Measurements from ENCODE around the gene KIAA1549. TPM values are rescaled to one million over a fixed set of nuclear protein-coding genes. Genes with fewer than 3 reads are reported as not detected.

KIAA1549 gene
- total RNA-seq, 4 donors from 2014 or later, result 0.75 to 2.1 (median 1.2) TPM

DNA sequence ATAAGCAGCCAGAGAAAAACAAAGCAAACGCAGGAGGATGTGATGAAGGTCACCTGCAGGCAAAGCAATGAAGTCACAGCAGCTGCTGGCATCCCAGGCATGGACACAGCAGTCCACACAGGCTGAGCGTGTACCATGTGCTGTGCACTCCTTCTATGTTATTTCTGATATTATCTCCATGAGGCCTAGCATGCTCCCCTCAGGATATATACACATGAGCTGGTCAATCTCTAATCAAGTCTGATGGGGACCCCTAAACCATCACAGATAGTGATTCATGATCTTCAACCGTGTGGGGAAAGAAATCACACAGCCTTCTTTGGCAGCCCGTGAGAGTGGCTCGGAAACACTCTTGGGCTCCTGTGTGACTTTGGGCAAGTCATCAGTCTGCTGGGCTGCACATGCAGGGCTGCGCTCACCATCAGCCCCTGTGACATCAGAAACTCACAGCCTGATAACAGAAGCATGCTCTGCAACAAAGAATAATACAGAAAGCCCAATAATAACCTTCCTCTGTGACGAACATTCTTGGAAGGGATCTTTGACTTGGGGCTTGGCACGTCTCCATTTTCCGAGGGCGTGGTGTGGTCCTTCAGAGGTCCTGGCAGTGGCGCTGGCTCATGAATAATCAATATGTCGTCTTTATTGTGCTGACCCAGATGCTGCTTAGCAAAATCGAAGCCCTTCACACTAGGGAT is 100.2 kb downstream of the KIAA1549 start:
- TF ChIP-seq, protein P1, sequence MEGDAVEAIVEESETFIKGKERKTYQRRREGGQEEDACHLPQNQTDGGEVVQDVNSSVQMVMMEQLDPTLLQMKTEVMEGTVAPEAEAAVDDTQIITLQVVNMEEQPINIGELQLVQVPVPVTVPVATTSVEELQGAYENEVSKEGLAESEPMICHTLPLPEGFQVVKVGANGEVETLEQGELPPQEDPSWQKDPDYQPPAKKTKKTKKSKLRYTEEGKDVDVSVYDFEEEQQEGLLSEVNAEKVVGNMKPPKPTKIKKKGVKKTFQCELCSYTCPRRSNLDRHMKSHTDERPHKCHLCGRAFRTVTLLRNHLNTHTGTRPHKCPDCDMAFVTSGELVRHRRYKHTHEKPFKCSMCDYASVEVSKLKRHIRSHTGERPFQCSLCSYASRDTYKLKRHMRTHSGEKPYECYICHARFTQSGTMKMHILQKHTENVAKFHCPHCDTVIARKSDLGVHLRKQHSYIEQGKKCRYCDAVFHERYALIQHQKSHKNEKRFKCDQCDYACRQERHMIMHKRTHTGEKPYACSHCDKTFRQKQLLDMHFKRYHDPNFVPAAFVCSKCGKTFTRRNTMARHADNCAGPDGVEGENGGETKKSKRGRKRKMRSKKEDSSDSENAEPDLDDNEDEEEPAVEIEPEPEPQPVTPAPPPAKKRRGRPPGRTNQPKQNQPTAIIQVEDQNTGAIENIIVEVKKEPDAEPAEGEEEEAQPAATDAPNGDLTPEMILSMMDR (IDR thresholded peaks at IDR 0.05; ENCODE audit: low read depth), result no peak

DNA sequence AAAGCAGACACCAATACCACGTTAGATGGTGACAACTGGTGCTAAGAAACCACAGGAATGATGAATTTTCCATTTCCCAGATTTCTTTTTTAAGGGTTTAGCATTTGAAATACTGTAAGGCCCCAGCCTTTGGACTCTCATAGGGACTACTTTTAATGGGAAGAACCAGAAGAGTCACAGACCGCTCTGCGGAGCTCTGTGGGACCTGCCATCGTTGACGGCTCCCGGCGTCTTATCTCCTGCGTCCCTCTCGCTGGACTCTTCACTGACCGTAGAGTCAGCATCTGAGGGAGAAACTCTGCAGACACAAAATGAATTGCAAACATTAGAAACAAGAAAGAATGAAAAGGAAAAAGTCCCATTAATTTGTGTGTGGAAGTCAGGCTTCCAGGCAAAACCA is 101.8 kb downstream of the KIAA1549 start:
- TF ChIP-seq, protein P1 (IDR thresholded peaks at IDR 0.05; ENCODE audit: low read depth), result no peak

DNA sequence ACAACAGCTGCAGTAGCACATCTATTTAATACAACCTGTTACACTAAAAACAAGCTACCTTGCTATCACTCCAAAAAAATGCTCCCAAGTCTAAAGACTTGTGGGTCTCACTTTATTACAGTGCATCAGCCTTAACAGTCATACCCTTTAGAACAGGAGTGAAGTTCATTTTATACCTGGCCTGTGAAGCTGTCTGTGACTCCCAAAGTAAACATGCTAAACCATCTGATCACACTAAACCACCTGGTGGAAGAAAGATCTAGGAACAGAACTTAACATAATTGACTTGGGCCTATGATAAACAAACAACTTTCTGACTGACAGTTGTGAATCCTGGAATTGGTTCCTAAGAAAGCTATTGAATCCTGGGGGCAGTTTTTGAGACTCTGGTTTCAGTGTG is 102.3 kb downstream of the KIAA1549 start:
- TF ChIP-seq, protein P1 (IDR thresholded peaks at IDR 0.05; ENCODE audit: low read depth), result no peak

DNA sequence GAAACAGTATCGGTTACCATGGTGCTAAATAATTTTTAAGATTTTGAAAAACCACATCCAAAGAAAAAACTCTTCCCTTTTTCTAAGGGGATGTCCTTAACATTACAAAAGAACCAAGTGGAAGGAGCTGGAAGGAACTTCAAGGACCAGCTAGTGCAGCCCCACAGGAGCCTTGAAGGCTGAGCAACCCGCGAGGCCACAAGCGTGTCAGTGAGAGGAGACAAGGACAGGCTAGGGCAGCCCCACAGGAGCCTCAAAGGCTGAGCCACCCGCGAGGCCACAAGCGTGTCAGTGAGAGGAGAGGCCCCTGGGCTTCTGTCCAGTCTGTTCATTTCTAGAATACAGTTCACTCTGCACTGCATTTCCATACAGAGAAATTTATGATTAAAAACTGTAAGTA is 103.1 kb downstream of the KIAA1549 start:
- TF ChIP-seq, protein P1 (IDR thresholded peaks at IDR 0.05; ENCODE audit: low read depth), result no peak

DNA sequence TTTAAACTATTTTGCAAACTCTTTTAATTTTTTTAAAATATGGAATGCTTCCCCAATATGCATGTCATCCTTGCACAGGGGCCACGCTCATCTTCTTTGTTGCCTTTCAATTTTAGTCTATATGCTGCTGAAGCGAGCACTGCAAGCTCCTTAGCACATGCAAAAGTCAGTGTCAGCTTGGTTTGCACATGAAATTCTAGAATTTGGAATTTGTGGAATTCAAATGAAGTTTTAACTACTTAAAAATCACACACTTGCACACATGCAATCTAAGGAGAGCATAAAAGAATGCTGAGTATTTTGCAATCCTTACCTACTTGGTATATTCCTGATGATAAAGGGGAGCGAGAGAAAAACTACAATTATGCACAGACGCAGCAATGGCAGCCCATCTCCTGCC is 104.9 kb downstream of the KIAA1549 start:
- TF ChIP-seq, protein P1 (IDR thresholded peaks at IDR 0.05; ENCODE audit: low read depth), result no peak

DNA sequence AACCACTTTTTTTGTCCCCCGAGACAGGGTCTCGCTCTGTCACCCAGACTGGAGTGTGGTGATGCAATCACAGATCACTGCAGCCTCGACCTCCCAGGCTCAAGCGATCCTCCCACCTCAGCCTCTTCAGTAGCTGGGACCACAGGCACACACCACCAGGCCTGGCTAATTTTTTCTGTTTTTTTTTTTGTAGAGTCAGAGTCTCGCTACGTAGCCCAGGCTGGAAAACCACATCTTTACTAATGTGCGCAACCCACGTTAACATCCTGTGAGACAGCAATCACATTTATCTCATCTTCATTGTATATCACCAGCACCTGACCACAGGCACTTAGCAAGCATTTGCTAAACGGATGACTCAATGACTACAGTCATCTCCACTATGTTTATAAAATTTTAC is 105.4 kb downstream of the KIAA1549 start:
- TF ChIP-seq, protein P1 (IDR thresholded peaks at IDR 0.05; ENCODE audit: low read depth), result no peak

DNA sequence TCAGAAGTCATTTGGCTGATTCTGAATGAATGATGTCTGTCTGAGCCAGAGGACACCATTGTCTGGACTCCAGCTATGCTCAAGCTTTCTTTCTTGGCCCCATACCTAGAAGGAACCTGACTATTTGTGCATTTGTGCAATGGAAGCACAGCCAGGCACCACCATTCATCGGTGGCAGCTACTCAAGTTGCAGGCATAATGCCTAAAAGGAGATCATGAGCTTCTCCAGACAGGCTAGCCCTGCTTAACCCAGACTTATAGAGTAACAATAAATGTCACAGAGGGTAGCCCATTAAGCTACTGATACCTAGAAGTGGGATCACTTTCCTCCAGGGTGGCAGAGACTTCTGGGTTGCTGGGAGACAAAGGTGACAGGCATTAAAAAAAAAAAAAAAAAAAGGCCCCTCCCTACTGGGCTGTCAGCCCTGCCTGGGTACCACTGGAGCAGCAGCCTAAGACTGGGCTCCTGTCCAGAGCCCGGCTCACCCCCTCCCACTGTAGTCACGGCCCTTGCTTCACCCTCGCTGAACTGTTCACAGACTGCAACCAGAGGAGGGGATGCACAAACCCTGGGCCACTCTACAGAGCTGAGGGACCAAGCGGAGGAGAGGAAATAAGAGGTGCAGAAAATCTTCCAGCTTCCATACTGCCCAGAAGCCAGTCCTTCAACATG is 107.8 kb downstream of the KIAA1549 start:
- TF ChIP-seq, protein P1 (IDR thresholded peaks at IDR 0.05; ENCODE audit: low read depth), result no peak

Data from subcutaneous adipose tissue (tissue), 4 donors.